Adrenal gland (tissue), 5 donors: ENCODE measurements around the gene SDK2.

ENCODE experiments used
- CTCF ChIP-seq, 6 experiments: fragments of 450-650 bp in 4 of 6; fragments of 200-600 bp in 2 of 6; sonication (generic) in 1 of 6; IDR thresholded peaks; 1 replicate in 5 of 6; 2 replicates in 1 of 6; pipeline versions ENCODE4 v1.5.1 to v1.8.0; 2016 to 2021; ENCODE audit warnings: antibody characterized with exemption in 6 of 6, mild to moderate bottlenecking in 2 of 6, moderate library complexity in 1 of 6
- POLR2A ChIP-seq, 2 donors: fragments of 450-650 bp; IDR thresholded peaks; one replicate each; pipeline ENCODE4 v1.6.1; 2017; ENCODE audit warnings: antibody characterized with exemption in 2 of 2, mild to moderate bottlenecking in 2 of 2, moderate library complexity in 1 of 2
- donor health status: DM: no; HTN: no; CAD: no.

DNA sequence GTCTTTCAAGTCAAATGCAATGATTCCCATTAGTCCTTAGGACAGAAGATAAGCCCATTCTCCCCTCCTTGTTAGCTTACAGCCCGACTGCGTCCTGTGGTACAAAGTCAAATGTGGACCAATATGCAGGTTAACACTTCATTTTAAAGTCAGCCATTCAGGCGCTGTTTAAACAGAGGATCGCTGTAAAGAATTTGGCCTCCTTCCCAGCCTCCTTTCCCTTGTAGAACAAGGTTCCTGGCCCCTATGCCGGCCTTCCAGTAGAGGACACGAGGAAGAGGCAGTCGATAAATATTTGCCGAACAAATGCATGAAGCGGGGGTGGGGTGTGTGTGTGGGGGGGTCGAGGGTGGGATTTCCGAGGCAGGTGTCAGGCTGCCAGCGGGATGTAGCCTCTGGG, 4.3 kb downstream of the SDK2 start:
- TF ChIP-seq CTCF (IDR thresholded peaks at IDR 0.05) (no peak), POLR2A (IDR thresholded peaks at IDR 0.05) (no peak)
